Muscle of leg (tissue), 11 donors: ENCODE data around the gene GPSM3. TPM values are rescaled to one million over a fixed set of nuclear protein-coding genes. Genes with fewer than 3 reads are reported as not detected.

Source experiments
- DNase-seq: peaks from one replicate; pipeline ENCODE4 v3.0.0; 2013
- H3K27ac ChIP-seq: one replicate; pipeline ENCODE4 v1.5.1; 2013; ENCODE audit warnings: mild to moderate bottlenecking, low read length, control low read depth
- H3K27me3 ChIP-seq: one replicate; pipeline ENCODE4 v1.6.1; 2013; ENCODE audit warnings: low read length; ENCODE audit not compliant: control insufficient read depth, insufficient read depth
- H3K36me3 ChIP-seq: one replicate; pipeline ENCODE4 v1.6.1; 2013; ENCODE audit warnings: low read length; ENCODE audit not compliant: control insufficient read depth, insufficient read depth
- H3K4me1 ChIP-seq: one replicate; pipeline ENCODE4 v1.6.1; 2013; ENCODE audit warnings: low read length; ENCODE audit not compliant: control insufficient read depth, insufficient read depth
- H3K4me3 ChIP-seq: one replicate; pipeline ENCODE4 v1.5.1; 2013; ENCODE audit warnings: low read length, control low read depth
- H3K9me3 ChIP-seq: replicated peaks from 2 replicates; pipeline ENCODE4 v1.6.1; 2013; ENCODE audit warnings: low read depth, low read length; ENCODE audit not compliant: control insufficient read depth
- WGBS: methylation state at CpG from one replicate; pipeline ENCODE4 v1.1.5; 2013; ENCODE audit warnings: missing lambda C conversion rate; ENCODE audit not compliant: insufficient coverage; 5-methylcytosine and 5-hydroxymethylcytosine counted together
- polyA plus RNA-seq, 8 donors: library from polyadenylated mRNA; unstranded; fragments of 120-200 nt; gene quantifications; one replicate each; pipeline versions ENCODE4 v1.2.1 to v1.2.3, GENCODE V29; 2013; ENCODE audit warnings: inconsistent platforms in 1 of 8, low replicate concordance in 1 of 8; ENCODE audit not compliant: insufficient read length in 8 of 8, insufficient read depth in 1 of 8
- total RNA-seq: library from RNA; stranded (reverse); fragments of 120-200 nt; gene quantifications from one replicate; pipeline ENCODE4 v1.2.4, GENCODE V29; 2013

Gene GPSM3
- total and polyA plus RNA-seq, 9 donors = 4.3 to 9.8 (median 7.6) TPM

GRCh38 chr6:32181915-32182529 lies 10.4 kb downstream of the GPSM3 start:
- DNase-seq = peak; percentile 12
- Histone ChIP-seq H3K36me3 (peaks cover 50% of the 10 kb centered on the region), H3K27ac (no peak overlapping the region), H3K9me3 (no peaks in the 10 kb centered on the region), H3K4me3 (no peak overlapping the region), H3K27me3 (no peaks in the 10 kb centered on the region), H3K4me1 (peaks cover 39% of the 10 kb centered on the region)
- WGBS = 90% methylated on average over 4 of the region's 10 CpGs

GRCh38 chr6:32181148-32181702 lies 11.2 kb downstream of the GPSM3 start:
- no peaks in the 10 kb centered on the region for H3K27me3 ChIP-seq
- no peak overlapping the region for H3K27ac ChIP-seq
- peak; percentile 7 for DNase-seq
- no peak overlapping the region for H3K4me3 ChIP-seq
- peaks cover 42% of the 10 kb centered on the region for H3K36me3 ChIP-seq
- WGBS = 72% methylated on average over 6 of the region's 15 CpGs
- H3K4me1 ChIP-seq = peaks cover 40% of the 10 kb centered on the region
- no peaks in the 10 kb centered on the region for H3K9me3 ChIP-seq

DNA sequence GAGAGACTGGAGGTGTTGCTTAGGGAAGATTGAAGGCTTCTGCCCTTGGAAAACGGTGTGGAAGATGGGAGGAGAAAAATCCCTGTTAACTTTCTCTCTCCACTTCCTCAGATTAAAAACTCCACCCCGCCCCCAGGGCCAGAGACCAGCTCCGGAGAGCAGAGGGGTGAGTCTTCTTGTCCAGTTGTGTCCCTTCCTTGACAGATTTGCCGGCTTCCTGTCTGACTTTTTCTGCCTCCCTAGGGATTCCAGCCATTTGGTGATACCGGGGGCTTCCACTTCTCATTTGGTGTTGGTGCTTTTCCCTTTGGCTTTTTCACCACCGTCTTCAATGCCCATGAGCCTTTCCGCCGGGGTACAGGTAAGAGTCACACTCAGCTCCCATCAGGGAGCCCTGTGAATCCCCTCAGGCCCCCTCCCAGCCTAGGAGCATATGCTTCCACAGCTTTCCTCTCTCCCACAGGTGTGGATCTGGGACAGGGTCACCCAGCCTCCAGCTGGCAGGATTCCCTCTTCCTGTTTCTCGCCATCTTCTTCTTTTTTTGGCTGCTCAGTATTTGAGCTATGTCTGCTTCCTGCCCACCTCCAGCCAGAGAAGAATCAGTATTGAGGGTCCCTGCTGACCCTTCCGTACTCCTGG lies 12.6 kb downstream of the GPSM3 start:
- H3K27me3 ChIP-seq = no peaks in the 10 kb centered on the region
- H3K27ac ChIP-seq = no peak overlapping the region
- peaks cover 38% of the 10 kb centered on the region for H3K36me3 ChIP-seq
- 77% methylated on average over 6 of the region's 10 CpGs for WGBS
- peaks cover 40% of the 10 kb centered on the region for H3K4me1 ChIP-seq
- no peaks in the 10 kb centered on the region for H3K9me3 ChIP-seq
- peak; percentile 27 for DNase-seq
- no peak overlapping the region for H3K4me3 ChIP-seq

GRCh38 chr6:32178547-32179440 lies 13.6 kb downstream of the GPSM3 start:
- Histone ChIP-seq H3K36me3 (peaks cover 32% of the 10 kb centered on the region), H3K27ac (peak overlapping the region; percentile 100), H3K27me3 (no peaks in the 10 kb centered on the region), H3K9me3 (no peaks in the 10 kb centered on the region), H3K4me1 (peaks cover 40% of the 10 kb centered on the region), H3K4me3 (peak overlapping the region; percentile 77)
- 5% methylated on average over 20 of the region's 24 CpGs for WGBS
- DNase-seq = no peak

- H3K4me1 ChIP-seq = peaks cover 41% of the 10 kb centered on the region
These were observed 14.5 kb downstream of the GPSM3 start, which contains the start of gene RNF5 for GRCh38 chr6:32177788-32178546. TSS of gene RNF5 (plus strand) at chr6:32178405. CDS start at chr6:32178512, 107 bp downstream.

DNA sequence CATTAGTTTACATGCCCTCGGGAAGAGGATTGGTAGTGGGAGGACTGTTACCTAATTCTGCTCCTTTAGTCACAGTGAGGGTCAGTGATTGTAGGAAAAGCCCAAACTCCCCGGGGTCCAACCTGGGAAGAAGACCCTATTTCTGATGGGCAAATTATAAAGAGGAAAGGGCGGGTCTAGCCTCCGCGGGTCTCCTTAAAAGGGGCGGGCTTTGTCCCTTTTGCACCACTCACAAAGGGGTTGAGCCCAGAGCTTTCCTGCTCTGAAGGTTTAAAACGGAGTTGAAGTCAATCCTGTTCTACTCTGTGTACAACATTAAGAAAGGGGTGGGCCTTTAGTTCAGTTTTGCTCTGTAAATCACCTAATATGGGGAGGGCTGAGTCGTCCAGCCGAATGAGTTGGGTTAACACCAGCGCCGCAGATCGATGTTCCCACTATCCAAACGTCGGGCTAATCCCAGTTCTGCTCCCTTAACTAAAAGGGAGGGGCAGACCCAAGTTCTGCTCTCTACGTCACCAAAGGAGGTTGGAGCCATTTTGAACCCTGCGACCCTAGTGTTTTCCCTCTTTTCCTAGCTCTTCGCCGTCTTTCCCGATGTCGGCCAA lies 15.2 kb downstream of the GPSM3 start:
- no peak for DNase-seq
- peak overlapping the region; percentile 100 for H3K27ac ChIP-seq
- peaks cover 24% of the 10 kb centered on the region for H3K36me3 ChIP-seq
- H3K27me3 ChIP-seq = no peaks in the 10 kb centered on the region
- H3K4me1 ChIP-seq = peaks cover 44% of the 10 kb centered on the region
- peak overlapping the region; percentile 77 for H3K4me3 ChIP-seq
- WGBS = 0% methylated on average over 11 of the region's 20 CpGs
- no peaks in the 10 kb centered on the region for H3K9me3 ChIP-seq

More at GRCh38 chr6:32177788-32178546, 14.5 kb downstream of the GPSM3 start, which contains the start of gene RNF5:
- Histone ChIP-seq H3K36me3 (peaks cover 30% of the 10 kb centered on the region), H3K27ac (peak within 1 kb of the TSS; percentile 100), H3K4me3 (peak within 1 kb of the TSS; percentile 77), H3K27me3 (no peaks in the 10 kb centered on the region), H3K9me3 (no peaks in the 10 kb centered on the region)
- under 1% methylated on average over 19 of the region's 33 CpGs for WGBS
- DNase-seq = peak; percentile 100

DNA sequence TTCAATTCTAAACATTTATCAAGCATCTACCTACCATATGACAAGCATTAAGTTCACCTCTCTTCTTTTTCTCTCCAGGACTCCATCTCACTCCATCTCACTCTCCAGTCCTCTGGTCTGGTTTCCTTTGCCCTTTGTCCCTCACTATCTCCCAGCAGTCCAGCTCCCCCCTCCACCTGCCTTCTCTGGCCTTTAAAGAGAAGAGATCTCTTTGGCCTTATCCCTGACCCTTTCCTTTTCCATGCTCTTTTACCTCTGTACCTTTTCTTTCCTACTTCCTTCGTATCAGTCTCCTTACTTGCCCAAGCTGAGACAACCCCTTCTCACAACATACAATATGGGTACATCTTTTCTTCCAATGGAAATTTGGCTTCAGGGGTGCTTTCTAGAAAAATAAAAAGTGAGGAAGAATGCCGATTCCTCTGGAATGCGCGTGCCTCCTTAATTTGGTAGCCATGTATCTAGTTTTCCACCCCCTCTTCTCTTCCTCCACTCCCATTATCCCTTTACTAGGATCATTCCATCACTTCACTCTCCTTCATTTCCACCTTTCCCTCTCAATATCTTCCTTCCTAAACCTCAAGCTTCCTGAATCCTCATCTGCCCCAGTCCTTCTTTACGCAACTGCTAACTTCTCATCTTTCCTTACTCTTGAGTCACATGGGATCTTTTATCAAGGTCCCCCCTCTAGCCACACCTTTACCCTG lies 15.8 kb downstream of the GPSM3 start:
- H3K9me3 ChIP-seq = no peaks in the 10 kb centered on the region
- H3K27ac ChIP-seq = peak overlapping the region; percentile 100
- H3K4me3 ChIP-seq = peak overlapping the region; percentile 92
- peaks cover 44% of the 10 kb centered on the region for H3K4me1 ChIP-seq
- H3K36me3 ChIP-seq = peaks cover 20% of the 10 kb centered on the region
- DNase-seq = peak; percentile 41
- 0% methylated on average over 4 of the region's 5 CpGs for WGBS
- no peaks in the 10 kb centered on the region for H3K27me3 ChIP-seq

GRCh38 chr6:32175711-32176475 lies 16.6 kb downstream of the GPSM3 start, which contains the start of gene AGPAT1:
TSS of gene AGPAT1 (minus strand) at chr6:32176084. CDS start at chr6:32171496, 4,588 bp downstream.
- Histone ChIP-seq H3K9me3 (no peaks in the 10 kb centered on the region), H3K36me3 (peaks cover 20% of the 10 kb centered on the region), H3K4me3 (peak within 1 kb of the TSS; percentile 92), H3K27me3 (no peaks in the 10 kb centered on the region), H3K27ac (peak within 1 kb of the TSS; percentile 100), H3K4me1 (peaks cover 44% of the 10 kb centered on the region)
- WGBS = 1% methylated on average over 10 of the region's 27 CpGs
- peak; percentile 99 for DNase-seq
